SK-N-SH treated with all-trans-retinoic acid at 6 μM for 48 hours (cell line): Measurements from ENCODE around the gene ALDH8A1.

ENCODE experiments used
- ATAC-seq: fragments of 200-7000 bp; cut with Tn5 transposase; 3 replicates; pipeline ENCODE4 v1.9.1; 2020; ENCODE audit warnings: mild to moderate bottlenecking, moderate library complexity
- ARNTL ChIP-seq: fragments of 450-650 bp; formaldehyde crosslinking; IDR thresholded peaks from 2 replicates; pipeline ENCODE4 v1.5.0; 2020; ENCODE audit warnings: low read depth, mild to moderate bottlenecking, moderate library complexity, borderline replicate concordance
- BACH2 ChIP-seq: fragments of 250-450 bp; sonication (Bioruptor Pico); IDR thresholded peaks from 2 replicates; pipeline ENCODE4 v1.9.0; 2021; ENCODE audit warnings: mild to moderate bottlenecking, borderline replicate concordance
- CSDC2 ChIP-seq: fragments of 250-450 bp; sonication (Bioruptor Pico); IDR thresholded peaks from 2 replicates; pipeline ENCODE4 v1.5.0; 2020; ENCODE audit warnings: mild to moderate bottlenecking, moderate library complexity
- ESRRG ChIP-seq: fragments of 250-450 bp; sonication (Bioruptor Pico); IDR thresholded peaks from 2 replicates; pipeline ENCODE4 v1.6.1; 2021; ENCODE audit warnings: mild to moderate bottlenecking
- GLIS3 ChIP-seq: fragments of 250-450 bp; sonication (Bioruptor Pico); IDR thresholded peaks from 2 replicates; pipeline ENCODE4 v1.5.0; 2020; ENCODE audit warnings: mild to moderate bottlenecking, moderate library complexity
- ISL1 ChIP-seq: fragments of 250-450 bp; sonication (Bioruptor Pico); IDR thresholded peaks from 2 replicates; pipeline ENCODE4 v2.1.2; 2022; ENCODE audit warnings: mild to moderate bottlenecking, moderate library complexity
- OSR1 ChIP-seq: fragments of 250-450 bp; sonication (Bioruptor Pico); IDR thresholded peaks from 2 replicates; pipeline ENCODE4 v1.8.0; 2022; ENCODE audit warnings: moderate library complexity, mild to moderate bottlenecking, inconsistent platforms
- PPARA ChIP-seq: fragments of 250-450 bp; sonication (Bioruptor Pico); IDR thresholded peaks from 2 replicates; pipeline ENCODE4 v1.5.0; 2020; ENCODE audit warnings: mild to moderate bottlenecking, borderline replicate concordance
- RARB ChIP-seq: fragments of 250-450 bp; sonication (Bioruptor Pico); IDR thresholded peaks from 2 replicates; pipeline ENCODE4 v1.8.0; 2021; ENCODE audit warnings: mild to moderate bottlenecking, moderate library complexity
- SNAI2 ChIP-seq: fragments of 250-450 bp; sonication (Bioruptor Pico); IDR thresholded peaks from 2 replicates; pipeline ENCODE4 v1.5.0; 2020; ENCODE audit warnings: mild to moderate bottlenecking, moderate library complexity
- TCF4 ChIP-seq: fragments of 250-450 bp; sonication (Bioruptor Pico); IDR thresholded peaks from 2 replicates; pipeline ENCODE4 v1.8.0; 2021; ENCODE audit warnings: mild to moderate bottlenecking, moderate library complexity, borderline replicate concordance
- TOX ChIP-seq: fragments of 250-450 bp; sonication (Bioruptor Pico); IDR thresholded peaks from 2 replicates; pipeline ENCODE4 v1.8.0; 2021; ENCODE audit warnings: mild to moderate bottlenecking, moderate library complexity, borderline replicate concordance
- ZC3H10 ChIP-seq: fragments of 250-450 bp; sonication (Bioruptor Pico); IDR thresholded peaks from 2 replicates; pipeline ENCODE4 v1.5.1; 2021; ENCODE audit warnings: mild to moderate bottlenecking, moderate library complexity
- ZNF565 ChIP-seq: fragments of 450-650 bp; formaldehyde crosslinking; conservative IDR thresholded peaks from 2 replicates; pipeline ENCODE4 v1.5.0; 2020; ENCODE audit warnings: low read depth, mild to moderate bottlenecking, moderate library complexity
- ZNF70 ChIP-seq: fragments of 450-650 bp; formaldehyde crosslinking; IDR thresholded peaks from 2 replicates; pipeline ENCODE4 v1.5.0; 2020; ENCODE audit warnings: mild to moderate bottlenecking, moderate library complexity
- ZNF8 ChIP-seq: fragments of 450-650 bp; formaldehyde crosslinking; IDR thresholded peaks from 2 replicates; pipeline ENCODE4 v1.5.0; 2020; ENCODE audit warnings: mild to moderate bottlenecking, moderate library complexity
- TF ChIP-seq, protein P1 (sequence below): fragments of 250-450 bp; sonication (Bioruptor Pico); IDR thresholded peaks from 2 replicates; pipeline ENCODE4 v1.5.0; 2020; ENCODE audit warnings: mild to moderate bottlenecking, moderate library complexity
- TF ChIP-seq, protein P2 (sequence below): fragments of 250-450 bp; sonication (Bioruptor Pico); IDR thresholded peaks from 2 replicates; pipeline ENCODE4 v1.5.1; 2021; ENCODE audit warnings: mild to moderate bottlenecking, moderate library complexity

The ALDH8A1 gene, protein sequence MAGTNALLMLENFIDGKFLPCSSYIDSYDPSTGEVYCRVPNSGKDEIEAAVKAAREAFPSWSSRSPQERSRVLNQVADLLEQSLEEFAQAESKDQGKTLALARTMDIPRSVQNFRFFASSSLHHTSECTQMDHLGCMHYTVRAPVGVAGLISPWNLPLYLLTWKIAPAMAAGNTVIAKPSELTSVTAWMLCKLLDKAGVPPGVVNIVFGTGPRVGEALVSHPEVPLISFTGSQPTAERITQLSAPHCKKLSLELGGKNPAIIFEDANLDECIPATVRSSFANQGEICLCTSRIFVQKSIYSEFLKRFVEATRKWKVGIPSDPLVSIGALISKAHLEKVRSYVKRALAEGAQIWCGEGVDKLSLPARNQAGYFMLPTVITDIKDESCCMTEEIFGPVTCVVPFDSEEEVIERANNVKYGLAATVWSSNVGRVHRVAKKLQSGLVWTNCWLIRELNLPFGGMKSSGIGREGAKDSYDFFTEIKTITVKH

DNA sequence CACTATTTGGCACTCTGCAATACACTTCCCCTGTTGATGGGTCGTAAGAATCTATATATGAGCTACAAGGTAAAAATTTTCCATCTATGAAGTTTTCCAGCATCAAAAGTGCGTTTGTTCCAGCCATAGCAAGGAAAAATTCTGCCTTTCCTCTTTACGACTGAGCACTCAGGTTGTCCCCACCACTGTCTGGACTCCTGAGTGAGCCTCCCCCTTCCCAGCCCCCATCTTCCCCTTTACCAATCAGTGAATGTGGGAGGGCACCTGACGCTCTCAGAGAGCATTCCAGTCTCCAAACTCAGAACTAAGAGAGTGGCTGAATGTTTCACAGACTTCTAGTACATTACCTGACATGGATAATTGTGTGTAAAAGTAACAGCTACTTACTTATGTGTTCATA lies at the start of gene ALDH8A1:
TSS of gene ALDH8A1 (minus strand) at position 175 of the 400 bp plus-strand sequence. CDS start at position 127, 48 bp downstream.
- TF ChIP-seq RARB (CRISPR knock-in tag), result no peak
- TF ChIP-seq ZNF70 (CRISPR knock-in tag), result no peak
- ATAC-seq, result no peak

DNA sequence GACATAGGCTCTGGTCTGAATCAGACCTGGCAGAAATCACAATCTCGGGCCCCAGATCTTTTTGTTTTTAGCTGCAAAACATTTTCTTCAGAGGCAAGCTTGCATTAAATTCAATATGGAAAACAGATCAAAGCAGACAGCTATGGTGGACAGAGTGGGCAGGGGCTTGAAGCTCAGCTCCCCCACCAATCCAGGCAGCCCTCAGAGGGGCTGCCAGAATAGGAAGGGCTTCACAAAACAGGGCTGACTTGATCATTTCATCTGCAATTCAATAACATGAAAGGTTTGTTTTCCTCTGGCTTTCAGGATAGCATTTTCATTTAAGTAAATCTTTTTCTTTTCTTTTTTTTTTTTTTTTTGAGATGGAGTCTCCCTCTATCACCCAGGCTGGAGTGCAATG lies 49.2 kb upstream of the ALDH8A1 start:
- no peak for TF ChIP-seq PPARA (CRISPR knock-in tag)
- TF ChIP-seq BACH2 (CRISPR knock-in tag), result no peak
- TF ChIP-seq, protein P1, sequence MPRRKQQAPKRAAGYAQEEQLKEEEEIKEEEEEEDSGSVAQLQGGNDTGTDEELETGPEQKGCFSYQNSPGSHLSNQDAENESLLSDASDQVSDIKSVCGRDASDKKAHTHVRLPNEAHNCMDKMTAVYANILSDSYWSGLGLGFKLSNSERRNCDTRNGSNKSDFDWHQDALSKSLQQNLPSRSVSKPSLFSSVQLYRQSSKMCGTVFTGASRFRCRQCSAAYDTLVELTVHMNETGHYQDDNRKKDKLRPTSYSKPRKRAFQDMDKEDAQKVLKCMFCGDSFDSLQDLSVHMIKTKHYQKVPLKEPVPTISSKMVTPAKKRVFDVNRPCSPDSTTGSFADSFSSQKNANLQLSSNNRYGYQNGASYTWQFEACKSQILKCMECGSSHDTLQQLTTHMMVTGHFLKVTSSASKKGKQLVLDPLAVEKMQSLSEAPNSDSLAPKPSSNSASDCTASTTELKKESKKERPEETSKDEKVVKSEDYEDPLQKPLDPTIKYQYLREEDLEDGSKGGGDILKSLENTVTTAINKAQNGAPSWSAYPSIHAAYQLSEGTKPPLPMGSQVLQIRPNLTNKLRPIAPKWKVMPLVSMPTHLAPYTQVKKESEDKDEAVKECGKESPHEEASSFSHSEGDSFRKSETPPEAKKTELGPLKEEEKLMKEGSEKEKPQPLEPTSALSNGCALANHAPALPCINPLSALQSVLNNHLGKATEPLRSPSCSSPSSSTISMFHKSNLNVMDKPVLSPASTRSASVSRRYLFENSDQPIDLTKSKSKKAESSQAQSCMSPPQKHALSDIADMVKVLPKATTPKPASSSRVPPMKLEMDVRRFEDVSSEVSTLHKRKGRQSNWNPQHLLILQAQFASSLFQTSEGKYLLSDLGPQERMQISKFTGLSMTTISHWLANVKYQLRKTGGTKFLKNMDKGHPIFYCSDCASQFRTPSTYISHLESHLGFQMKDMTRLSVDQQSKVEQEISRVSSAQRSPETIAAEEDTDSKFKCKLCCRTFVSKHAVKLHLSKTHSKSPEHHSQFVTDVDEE (CRISPR knock-in tag), result no peak
- no peak for TF ChIP-seq ARNTL
- TF ChIP-seq ZNF8, result no peak
- no peak for TF ChIP-seq ZC3H10 (CRISPR knock-in tag)
- no peak for TF ChIP-seq ISL1 (CRISPR knock-in tag)
- no peak for TF ChIP-seq TOX
- TF ChIP-seq SNAI2 (CRISPR knock-in tag), result no peak
- TF ChIP-seq TCF4 (CRISPR knock-in tag), result no peak
- no peak for ATAC-seq

DNA sequence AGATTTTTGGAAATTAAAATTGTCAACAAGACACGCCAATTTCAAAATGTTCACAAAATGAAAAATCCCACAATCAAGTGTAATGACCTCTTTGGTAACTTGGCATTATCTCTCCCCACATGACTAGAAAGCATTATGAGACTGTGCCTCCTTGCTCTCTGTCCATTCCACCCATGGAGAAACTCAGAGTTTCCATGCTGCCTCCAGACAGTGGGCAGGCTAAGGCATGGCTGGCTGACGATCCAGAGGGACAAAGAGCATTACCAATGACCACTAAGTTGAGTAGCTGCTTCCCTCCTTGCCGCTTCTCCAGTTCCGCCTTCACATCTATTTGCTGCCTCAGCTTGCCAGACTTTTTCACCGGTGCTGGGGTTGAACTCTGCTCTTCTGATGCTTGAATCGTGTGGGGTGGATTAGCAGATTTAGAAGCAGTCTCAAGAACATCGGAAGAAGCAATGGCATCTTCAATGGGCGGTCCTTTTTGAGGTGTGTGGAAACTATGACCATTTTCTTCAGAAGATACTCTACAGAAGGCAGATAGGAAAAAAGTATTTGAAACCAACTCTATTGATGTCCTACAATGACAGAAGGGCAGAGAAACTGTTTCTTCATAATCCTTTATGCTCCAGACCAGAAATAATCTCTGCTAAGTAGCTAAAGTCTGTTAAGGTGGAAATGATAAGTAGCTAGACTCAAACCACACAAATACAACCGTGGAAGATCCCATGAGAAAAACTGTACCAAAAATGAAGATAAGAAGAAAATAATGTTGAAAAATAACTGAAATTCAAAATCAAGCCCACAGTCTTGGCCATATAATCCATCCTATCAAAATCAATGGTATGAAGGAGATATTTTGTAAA lies 47.5 kb upstream of the ALDH8A1 start:
- ATAC-seq, result no peak
- no peak for TF ChIP-seq ISL1 (CRISPR knock-in tag)
- no peak for TF ChIP-seq TCF4 (CRISPR knock-in tag)
- no peak for TF ChIP-seq ARNTL

DNA sequence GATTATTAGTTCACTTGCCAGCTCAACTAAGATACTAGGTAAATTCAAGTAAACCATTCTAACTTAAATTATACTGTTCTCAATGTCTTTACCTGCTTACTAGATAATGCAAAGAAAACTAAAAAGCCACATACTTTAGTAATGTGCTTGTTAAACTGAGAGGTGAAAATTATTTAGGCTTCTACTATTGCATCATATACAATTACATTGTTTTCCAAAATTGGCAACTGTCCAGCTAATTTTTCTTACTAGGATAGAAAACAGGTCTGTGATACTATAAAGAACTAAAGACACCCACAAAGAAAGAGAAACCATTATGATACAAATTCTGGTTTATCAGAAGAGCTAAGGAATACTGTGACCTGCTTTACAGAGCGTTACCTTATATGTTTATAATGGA lies 45.6 kb upstream of the ALDH8A1 start:
- no peak for ATAC-seq
- no peak for TF ChIP-seq ESRRG (CRISPR knock-in tag)
- TF ChIP-seq PPARA (CRISPR knock-in tag), result no peak

DNA sequence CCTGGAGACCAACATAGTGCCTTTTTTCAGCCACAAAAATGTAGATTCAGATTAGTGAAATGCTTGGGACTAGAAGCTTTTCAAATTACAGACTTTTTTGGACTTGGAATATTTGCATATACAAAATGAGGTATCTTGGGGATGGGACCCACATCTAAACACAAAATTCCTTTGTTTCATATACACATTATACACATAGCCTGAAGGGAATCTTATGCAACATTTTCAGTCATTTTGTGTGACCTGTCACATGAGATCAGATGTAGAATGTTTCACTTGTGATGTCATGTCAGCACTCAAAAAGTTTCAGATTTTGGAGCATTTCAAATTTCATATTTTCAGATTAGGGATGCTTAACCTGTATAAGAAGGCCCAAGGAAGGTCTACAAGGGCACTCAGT lies 44.5 kb upstream of the ALDH8A1 start:
- no peak for TF ChIP-seq TOX
- TF ChIP-seq, protein P2, sequence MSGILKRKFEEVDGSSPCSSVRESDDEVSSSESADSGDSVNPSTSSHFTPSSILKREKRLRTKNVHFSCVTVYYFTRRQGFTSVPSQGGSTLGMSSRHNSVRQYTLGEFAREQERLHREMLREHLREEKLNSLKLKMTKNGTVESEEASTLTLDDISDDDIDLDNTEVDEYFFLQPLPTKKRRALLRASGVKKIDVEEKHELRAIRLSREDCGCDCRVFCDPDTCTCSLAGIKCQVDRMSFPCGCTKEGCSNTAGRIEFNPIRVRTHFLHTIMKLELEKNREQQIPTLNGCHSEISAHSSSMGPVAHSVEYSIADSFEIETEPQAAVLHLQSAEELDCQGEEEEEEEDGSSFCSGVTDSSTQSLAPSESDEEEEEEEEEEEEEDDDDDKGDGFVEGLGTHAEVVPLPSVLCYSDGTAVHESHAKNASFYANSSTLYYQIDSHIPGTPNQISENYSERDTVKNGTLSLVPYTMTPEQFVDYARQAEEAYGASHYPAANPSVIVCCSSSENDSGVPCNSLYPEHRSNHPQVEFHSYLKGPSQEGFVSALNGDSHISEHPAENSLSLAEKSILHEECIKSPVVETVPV (CRISPR knock-in tag), result no peak
- no peak for TF ChIP-seq OSR1 (CRISPR knock-in tag)
- TF ChIP-seq PPARA (CRISPR knock-in tag), result no peak
- TF ChIP-seq, protein P1 (CRISPR knock-in tag), result no peak
- TF ChIP-seq CSDC2 (CRISPR knock-in tag), result no peak
- no peak for TF ChIP-seq ZNF565 (CRISPR knock-in tag)
- TF ChIP-seq ZNF70 (CRISPR knock-in tag), result no peak
- no peak for TF ChIP-seq SNAI2 (CRISPR knock-in tag)
- TF ChIP-seq ZC3H10 (CRISPR knock-in tag), result no peak
- TF ChIP-seq GLIS3 (CRISPR knock-in tag), result no peak

More for the DNA sequence above, 44.5 kb upstream of the ALDH8A1 start:
- ATAC-seq, result no peak
